ENCODE measurements around the gene RAPGEFL1.
"Not testable (repeated sequence)": the region's sequence is repeated elsewhere in the genome, so short reads cannot be mapped to it uniquely, and the experiment has no call there.

Gene RAPGEFL1

DNA sequence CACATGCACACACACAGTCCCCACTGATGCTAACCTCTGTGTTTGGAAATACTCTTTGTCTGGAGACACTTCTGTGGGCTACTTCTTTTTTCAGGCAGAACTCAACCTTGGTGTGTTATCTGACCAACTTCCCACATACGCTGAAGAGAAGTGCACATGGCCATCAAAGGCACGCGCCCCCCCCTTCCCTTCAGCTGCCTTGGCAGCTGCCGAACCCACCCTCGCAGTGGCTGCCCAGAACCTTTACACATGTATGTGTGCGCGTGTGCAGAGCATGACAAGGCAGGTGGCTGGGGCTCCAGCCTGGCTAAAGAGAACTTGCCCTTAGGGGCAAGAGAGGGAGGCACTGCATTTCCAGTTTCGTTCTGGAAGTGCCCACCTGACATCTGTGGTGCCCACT, 3.9 kb downstream of the RAPGEFL1 start:
- peaks cover 2% of the 10 kb centered on the region for H3K36me3 Mint-ChIP-seq (ENCODE audit: low read depth)
- DNase-seq: no peak

DNA sequence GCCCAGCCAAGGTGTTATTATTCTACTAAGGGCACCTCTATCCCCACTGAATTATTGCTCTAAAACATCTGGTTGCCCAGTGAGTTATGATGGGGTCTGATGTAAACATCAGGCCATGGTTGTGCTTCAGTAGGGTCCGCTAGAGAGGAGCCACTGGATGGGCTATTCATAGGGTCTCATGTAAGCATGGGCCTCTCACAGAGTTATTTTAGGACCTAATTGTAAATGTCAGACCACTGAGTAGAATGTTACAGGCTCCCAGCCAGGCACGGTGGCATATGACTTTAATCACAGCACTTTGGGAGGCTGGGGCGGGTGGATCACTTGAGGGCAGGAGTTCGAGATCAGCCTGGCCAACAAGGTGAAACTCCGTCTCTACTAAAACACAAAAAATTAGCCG, 5.3 kb downstream of the RAPGEFL1 start:
- H3K36me3 Mint-ChIP-seq (ENCODE audit: low read depth): no peaks in the 10 kb centered on the region
- peaks cover 4% of the 10 kb centered on the region for H3K4me1 Mint-ChIP-seq
- H3K27ac Mint-ChIP-seq: no peak overlapping the region
- H3K9me3 Mint-ChIP-seq: no peaks in the 10 kb centered on the region
- no peak for DNase-seq
- no peaks in the 10 kb centered on the region for H3K27me3 Mint-ChIP-seq
- H3K4me3 Mint-ChIP-seq: no peak overlapping the region
- ATAC-seq: no peak

More for the DNA sequence above, 3.9 kb downstream of the RAPGEFL1 start:
- Mint-ChIP-seq H3K27me3 (no peaks in the 10 kb centered on the region), H3K4me3 (no peak overlapping the region), H3K27ac (no peak overlapping the region), H3K4me1 (peaks cover 10% of the 10 kb centered on the region), H3K9me3 (no peaks in the 10 kb centered on the region)
- no peak for ATAC-seq

DNA sequence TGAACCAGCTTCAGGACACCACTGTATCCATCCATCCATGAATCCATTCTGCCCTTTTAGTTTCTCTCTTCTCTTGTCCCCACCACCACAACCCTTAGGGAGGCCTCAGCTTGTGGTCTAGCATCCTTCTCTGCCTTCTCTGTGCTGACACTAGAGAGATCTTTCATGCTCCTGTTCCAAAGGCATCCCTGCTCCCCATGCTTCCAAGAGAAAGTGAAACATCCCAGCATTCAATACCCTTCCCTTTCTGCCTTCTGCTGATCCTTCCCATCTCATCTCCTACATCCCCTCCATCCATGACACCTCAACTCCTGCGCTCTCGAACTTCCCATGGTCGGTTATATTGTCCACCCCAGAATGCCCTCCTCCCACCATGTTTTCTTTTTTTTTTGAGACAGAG, 10.0 kb downstream of the RAPGEFL1 start:
- Mint-ChIP-seq H3K9me3 (no peaks in the 10 kb centered on the region), H3K36me3 (ENCODE audit: low read depth) (no peaks in the 10 kb centered on the region), H3K27me3 (no peaks in the 10 kb centered on the region), H3K4me1 (peaks cover 7% of the 10 kb centered on the region), H3K27ac (no peak overlapping the region), H3K4me3 (no peak overlapping the region)
- DNase-seq (no peak), ATAC-seq (no peak)

DNA sequence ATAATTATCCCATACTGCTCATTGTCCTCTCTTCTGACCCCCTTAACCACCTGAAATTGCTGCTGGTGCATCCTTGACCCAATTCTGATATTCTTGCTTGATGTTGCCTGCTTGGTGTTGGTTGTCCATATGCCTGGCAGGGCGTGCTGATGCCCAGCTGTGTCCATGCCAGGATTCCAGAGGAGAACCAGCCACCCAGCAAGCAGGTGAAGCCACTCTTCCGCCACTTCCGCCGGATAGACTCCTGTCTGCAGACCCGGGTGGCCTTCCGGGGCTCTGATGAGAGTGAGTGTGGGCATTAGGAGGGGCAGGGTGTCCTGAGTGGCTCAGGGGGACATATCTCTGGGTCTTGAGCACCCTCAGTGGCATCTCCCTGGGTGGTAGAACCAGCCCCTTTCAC, 11.4 kb downstream of the RAPGEFL1 start:
- Mint-ChIP-seq H3K4me1 (peaks cover 7% of the 10 kb centered on the region), H3K4me3 (no peak overlapping the region), H3K27ac (no peak overlapping the region), H3K36me3 (ENCODE audit: low read depth) (no peaks in the 10 kb centered on the region), H3K9me3 (no peaks in the 10 kb centered on the region), H3K27me3 (no peaks in the 10 kb centered on the region)
- DNase-seq (no peak), ATAC-seq (no peak)

DNA sequence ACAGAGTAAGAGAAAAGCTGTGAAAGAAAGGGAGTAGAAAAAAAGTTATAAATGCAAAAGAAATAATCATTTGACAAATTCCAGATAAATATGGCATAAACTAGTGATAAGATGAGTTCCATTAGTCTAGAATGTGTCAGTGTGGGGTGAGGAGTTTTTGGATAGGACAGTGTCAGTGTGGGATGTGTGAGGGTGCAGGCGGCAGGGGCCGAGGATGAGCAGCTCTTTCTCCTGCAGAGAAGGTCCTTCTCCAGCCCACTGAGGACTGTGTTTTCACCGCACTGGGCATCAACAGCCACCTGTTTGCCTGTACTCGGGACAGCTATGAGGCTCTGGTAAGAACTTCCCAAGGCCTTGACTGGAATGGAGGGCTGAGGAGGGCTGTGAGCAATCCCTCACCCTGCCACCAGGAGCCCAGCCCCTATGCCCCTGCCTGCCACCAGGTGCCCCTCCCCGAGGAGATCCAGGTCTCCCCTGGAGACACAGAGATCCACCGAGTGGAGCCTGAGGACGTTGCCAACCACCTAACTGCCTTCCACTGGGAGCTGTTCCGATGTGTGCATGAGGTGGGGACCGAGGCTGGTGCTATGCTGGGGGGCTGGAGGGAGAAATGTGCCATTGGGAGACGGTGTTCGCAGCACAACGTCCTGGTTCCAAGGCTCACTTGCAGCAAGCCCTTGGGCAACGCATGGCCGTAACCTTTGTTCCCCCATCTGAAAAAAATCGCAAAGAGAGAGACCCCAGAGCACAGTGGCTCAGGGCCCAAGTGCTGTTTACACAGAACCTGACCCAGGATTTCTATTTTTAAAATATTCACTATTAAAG, 13.1 kb downstream of the RAPGEFL1 start:
- ATAC-seq: peak; percentile 38
- DNase-seq: peak; percentile 41
- H3K27me3 Mint-ChIP-seq: no peaks in the 10 kb centered on the region
- peaks cover 7% of the 10 kb centered on the region for H3K4me1 Mint-ChIP-seq
- no peak overlapping the region for H3K27ac Mint-ChIP-seq
- H3K4me3 Mint-ChIP-seq: peak overlapping the region; percentile 53
- no peaks in the 10 kb centered on the region for H3K36me3 Mint-ChIP-seq (ENCODE audit: low read depth)
- H3K9me3 Mint-ChIP-seq: no peaks in the 10 kb centered on the region

DNA sequence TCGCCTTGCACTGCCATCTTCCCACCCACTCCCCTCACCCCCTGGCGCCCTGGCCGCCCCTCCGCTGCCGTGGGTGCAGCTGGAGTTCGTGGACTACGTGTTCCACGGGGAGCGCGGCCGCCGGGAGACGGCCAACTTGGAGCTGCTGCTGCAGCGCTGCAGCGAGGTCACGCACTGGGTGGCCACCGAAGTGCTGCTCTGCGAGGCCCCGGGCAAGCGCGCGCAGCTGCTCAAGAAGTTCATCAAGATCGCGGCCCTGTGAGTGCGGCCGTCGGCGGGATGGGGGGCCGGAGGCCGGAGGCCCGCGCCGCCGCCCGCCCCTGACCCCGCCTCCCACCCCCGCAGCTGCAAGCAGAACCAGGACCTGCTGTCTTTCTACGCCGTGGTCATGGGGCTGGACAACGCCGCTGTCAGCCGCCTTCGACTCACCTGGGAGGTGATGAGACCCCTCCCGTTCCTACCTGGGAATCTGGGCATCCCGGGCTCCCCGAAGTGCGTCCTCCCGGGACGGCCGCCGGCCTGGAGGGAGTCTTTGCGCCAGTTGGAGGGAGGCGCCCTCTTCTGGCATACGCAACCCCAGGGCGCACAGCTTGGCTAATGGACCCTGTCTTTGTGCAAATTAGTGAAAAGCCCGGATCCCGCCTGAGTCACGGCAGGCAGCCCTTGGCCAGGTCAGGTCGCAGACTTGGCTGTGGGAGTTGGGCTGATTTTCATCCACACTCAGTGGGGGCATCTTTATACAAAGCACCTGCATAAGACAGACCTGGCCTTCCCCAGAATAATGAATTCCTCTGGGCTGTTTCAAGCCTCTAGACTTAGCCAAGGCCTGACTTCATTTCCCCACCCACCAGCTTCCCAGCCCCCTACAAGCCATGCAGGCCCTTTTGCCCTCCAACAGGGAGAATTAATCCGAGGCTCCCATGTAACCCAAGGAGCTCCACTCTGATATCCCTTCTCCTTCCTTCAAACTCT, 14.3 kb downstream of the RAPGEFL1 start:
- Mint-ChIP-seq H3K4me3 (peak overlapping the region; percentile 85), H3K9me3 (no peaks in the 10 kb centered on the region), H3K36me3 (ENCODE audit: low read depth) (no peaks in the 10 kb centered on the region), H3K4me1 (peaks cover 7% of the 10 kb centered on the region), H3K27ac (no peak overlapping the region), H3K27me3 (no peaks in the 10 kb centered on the region)
- DNase-seq (peak; percentile 75), ATAC-seq (peak; percentile 87)

DNA sequence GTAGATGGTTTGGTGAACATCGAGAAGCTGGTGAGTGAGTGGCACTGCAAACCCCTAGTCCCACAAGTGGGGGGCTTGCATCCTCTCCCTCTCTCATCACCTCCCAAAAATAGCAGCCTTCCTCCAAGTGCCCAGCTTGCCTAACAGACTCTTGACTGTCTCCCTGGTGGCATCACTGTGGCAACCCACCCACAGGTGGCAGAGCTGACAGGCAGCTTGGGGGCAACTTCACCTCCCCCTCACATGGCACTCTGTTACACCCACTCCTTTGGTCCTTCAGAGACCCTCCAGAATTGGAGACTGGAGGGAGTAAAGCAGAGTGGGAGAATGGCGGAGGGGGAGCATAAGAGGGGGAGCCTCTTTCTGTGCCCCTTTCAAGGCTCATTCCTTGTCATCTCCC, 15.7 kb downstream of the RAPGEFL1 start:
- Mint-ChIP-seq H3K4me1 (peaks cover 7% of the 10 kb centered on the region), H3K9me3 (no peaks in the 10 kb centered on the region), H3K27ac (no peak overlapping the region), H3K4me3 (no peak overlapping the region), H3K27me3 (no peaks in the 10 kb centered on the region), H3K36me3 (ENCODE audit: low read depth) (no peaks in the 10 kb centered on the region)
- ATAC-seq (no peak), DNase-seq (no peak)

DNA sequence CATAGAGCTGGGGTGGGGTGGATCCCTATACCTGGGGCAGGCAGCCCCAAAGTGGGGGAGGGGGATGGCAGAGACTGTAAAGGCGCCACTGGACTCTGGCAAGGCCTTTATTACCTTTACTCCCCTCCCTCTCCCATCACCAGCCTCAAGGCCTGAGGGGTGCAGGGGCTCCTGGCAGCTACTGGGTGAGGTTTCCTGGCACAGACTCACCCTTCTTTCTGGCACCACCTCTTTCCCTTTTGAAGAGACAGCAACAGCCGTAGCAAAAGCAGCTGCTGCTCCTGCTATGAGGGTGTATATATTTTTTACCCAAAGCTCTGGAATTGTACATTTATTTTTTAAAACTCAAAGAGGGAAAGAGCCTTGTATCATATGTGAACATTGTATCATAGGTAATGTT, 17.6 kb downstream of the RAPGEFL1 start:
- ATAC-seq (no peak), DNase-seq (no peak)
- Mint-ChIP-seq H3K27me3 (no peaks in the 10 kb centered on the region), H3K36me3 (ENCODE audit: low read depth) (no peaks in the 10 kb centered on the region), H3K4me1 (peaks cover 7% of the 10 kb centered on the region), H3K9me3 (no peaks in the 10 kb centered on the region), H3K4me3 (no peak overlapping the region), H3K27ac (no peak overlapping the region)

DNA sequence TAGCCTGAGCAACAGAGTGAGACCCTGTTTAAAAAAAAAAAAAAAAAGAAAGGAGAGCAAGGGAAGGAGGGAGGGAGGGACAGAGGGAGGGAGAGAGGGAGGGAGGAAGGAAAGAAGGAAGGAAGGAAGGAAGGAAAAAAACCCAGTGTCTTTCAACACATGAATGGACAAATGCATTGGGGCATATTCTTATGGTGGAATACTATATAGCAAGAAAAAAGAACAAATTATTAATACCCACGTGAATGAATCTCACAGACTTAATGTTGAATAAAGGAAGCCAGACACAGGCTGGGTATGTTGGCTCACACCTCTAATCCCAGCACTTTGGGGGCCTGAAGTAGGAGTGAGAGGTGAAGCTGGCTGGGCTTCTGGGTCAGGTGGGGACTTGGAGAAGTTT, 20.3 kb downstream of the RAPGEFL1 start:
- ATAC-seq: no peak
- Mint-ChIP-seq H3K4me1 (no peaks in the 10 kb centered on the region), H3K27ac (no peak overlapping the region), H3K9me3 (no peaks in the 10 kb centered on the region), H3K36me3 (ENCODE audit: low read depth) (no peaks in the 10 kb centered on the region), H3K27me3 (peaks cover 4% of the 10 kb centered on the region), H3K4me3 (no peak overlapping the region)
- DNase-seq: no peak

DNA sequence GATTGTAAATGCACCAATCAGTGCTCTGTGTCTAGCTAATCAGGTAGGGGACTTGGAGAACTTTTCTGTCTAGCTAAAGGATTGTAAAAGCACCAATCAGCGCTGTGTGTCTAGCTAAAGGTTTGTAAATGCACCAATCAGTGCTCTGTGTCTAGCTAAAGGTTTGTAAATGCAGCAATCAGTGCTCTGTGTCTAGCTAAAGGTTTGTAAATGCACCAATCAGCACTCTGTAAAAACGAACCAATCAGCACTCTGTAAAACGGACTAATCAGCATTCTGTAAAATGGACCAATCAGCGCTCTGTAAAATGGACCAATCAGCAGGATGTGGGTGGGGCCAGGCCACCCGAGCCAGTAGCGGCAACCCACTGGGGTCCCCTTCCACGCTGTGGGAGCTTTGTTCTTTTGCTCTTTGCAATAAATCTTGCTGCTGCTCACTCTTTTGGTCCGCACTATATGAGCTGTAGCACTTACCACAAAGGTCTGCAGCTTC, 20.7 kb downstream of the RAPGEFL1 start:
- H3K4me3 Mint-ChIP-seq: peak overlapping the region; percentile 54
- ATAC-seq: peak; percentile 12

DNA sequence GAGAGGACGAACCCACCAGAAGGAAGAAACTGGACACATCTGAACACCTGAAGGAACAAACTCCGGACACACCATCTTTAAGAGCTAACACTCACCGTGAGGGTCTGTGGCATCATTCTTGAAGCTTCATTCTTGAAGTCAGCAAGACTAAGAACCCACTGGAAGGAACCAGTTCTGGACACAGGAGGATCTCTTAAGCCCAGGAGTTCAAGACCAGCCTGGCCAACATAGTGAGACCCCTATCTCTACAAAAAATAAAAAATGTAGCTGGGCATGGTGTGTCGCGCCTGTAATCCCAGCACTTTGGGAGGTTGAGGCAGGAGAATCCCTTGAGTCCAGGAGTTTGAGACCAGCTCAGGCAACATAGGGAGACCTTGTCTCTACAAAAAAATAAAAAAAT, 21.3 kb downstream of the RAPGEFL1 start:
- DNase-seq (no peak), ATAC-seq (no peak)
- Mint-ChIP-seq H3K27ac (peak overlapping the region; percentile 27), H3K4me3 (peak overlapping the region; percentile 54), H3K9me3 (no peaks in the 10 kb centered on the region), H3K27me3 (peaks cover 4% of the 10 kb centered on the region), H3K4me1 (no peaks in the 10 kb centered on the region), H3K36me3 (ENCODE audit: low read depth) (no peaks in the 10 kb centered on the region)

More for the DNA sequence above, 20.7 kb downstream of the RAPGEFL1 start:
- H3K4me1 Mint-ChIP-seq; H3K27me3 Mint-ChIP-seq; H3K9me3 Mint-ChIP-seq; H3K36me3 Mint-ChIP-seq (ENCODE audit: low read depth): not testable (repeated sequence)
- DNase-seq: peak; percentile 29
- peak overlapping the region; percentile 27 for H3K27ac Mint-ChIP-seq

DNA sequence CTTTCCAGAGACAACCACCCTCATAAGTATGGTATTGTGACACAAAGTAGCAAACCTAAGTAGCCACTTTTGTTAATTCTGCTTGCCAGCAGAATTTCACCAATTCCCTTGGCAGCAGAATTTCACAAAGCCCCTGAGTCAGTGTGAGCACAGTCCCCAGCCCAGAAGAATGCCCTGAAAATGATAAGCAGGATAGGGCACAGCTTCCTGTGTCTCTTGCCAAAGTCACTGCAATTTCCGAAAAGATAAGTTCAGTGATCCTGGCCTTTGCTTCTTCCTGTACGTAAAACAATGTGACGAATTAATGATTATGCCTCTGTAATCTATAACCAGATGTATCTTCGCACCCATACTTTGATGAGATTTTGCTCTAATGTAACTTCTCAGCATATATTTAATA, 25.9 kb downstream of the RAPGEFL1 start:
- H3K27ac Mint-ChIP-seq: no peak overlapping the region
- no peaks in the 10 kb centered on the region for H3K4me1 Mint-ChIP-seq
- DNase-seq: no peak
- H3K27me3 Mint-ChIP-seq: peaks cover 4% of the 10 kb centered on the region
- no peak overlapping the region for H3K4me3 Mint-ChIP-seq
- H3K9me3 Mint-ChIP-seq: no peaks in the 10 kb centered on the region
- H3K36me3 Mint-ChIP-seq (ENCODE audit: low read depth): no peaks in the 10 kb centered on the region
- ATAC-seq: no peak

DNA sequence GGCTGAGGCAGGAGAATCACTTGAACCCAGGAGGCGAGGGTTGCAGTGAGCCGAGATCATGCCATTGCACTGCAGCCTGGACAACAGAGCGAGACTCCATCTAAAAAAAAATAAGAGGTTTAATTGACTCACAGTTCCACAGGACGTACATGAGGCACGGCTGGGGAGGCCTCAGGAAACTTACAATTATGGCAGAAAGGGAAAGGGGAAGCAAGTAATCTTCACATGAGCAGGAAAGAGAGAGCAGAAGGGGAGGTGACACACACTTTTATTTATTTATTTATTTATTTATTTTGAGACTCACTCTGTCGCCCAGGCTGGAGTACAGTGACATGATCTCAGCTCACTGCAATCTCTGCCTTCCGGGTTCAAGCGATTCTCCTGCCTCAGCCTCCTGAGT, 28.9 kb downstream of the RAPGEFL1 start:
- H3K4me3 Mint-ChIP-seq, ATAC-seq: not testable (repeated sequence)

DNA sequence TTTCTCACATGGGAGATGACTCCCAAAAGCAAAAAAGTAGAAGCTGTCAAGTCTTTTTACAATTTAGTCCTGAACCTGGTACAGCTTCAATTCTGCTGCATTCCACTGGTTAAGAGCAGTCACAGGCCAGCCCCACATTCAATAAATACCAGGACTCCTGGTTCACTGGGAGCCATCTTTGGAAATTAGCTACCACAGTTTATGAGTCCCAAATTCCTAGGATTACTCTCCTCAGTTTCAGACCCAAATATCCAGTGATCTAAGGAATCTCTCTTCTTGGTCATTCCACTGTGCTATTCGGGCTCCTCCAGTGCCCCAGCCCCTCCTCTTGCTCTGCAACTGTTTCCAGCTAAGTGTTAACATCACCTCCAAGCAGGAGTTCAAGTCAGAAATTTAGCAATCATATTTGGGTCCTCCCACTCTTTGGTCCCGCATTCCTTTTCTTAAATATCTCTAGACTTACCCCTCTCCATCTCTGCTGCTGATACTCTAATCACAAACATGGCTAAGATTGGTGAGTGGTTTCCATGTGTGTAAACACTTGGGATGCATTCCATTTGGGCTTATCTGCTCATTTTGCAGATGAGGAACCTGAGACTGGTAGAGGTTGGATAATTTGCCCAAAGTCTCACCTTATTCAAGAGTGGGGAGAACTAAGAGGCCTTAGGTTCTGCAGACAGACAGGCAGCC, 32.3 kb downstream of the RAPGEFL1 start:
- ATAC-seq (no peak), DNase-seq (no peak)
- Mint-ChIP-seq H3K9me3 (no peaks in the 10 kb centered on the region), H3K27ac (no peak overlapping the region), H3K27me3 (no peaks in the 10 kb centered on the region), H3K4me1 (no peaks in the 10 kb centered on the region), H3K36me3 (ENCODE audit: low read depth) (no peaks in the 10 kb centered on the region), H3K4me3 (no peak overlapping the region)

More for the DNA sequence above, 28.9 kb downstream of the RAPGEFL1 start:
- H3K27me3 Mint-ChIP-seq; H3K9me3 Mint-ChIP-seq; H3K27ac Mint-ChIP-seq; H3K36me3 Mint-ChIP-seq (ENCODE audit: low read depth); DNase-seq; H3K4me1 Mint-ChIP-seq: not testable (repeated sequence)
